ENCODE measurements around the gene CACYBP.

- no peak for TF ChIP-seq POLR2A (IDR thresholded peaks at IDR 0.05; ENCODE audit: low read length)
- TF ChIP-seq GATA1 (IDR thresholded peaks at IDR 0.05; ENCODE audit: low read depth, low read length), result no peak
These were observed 35.0 kb downstream of the CACYBP start for GRCh38 chr1:175034775-175035174.

Measured in erythroblast (primary cell).